GM10248 (cell line): ENCODE results near the gene ABCA4.

Source experiments
- CTCF ChIA-PET: fragments of 300-600 bp; sonication (Branson Sonifier 250); formaldehyde crosslinking; extraction: SDS; loops from one replicate; lab custom pipeline; 2021; ENCODE audit warnings: antibody characterized with exemption; lab: Yijun Ruan, JAX
- POLR2A ChIA-PET: fragments of 350-650 bp; sonication (Branson Sonifier 250); formaldehyde crosslinking; extraction: SDS; loops from one replicate; lab custom pipeline; 2020; ENCODE audit warnings: antibody characterized with exemption; lab: Yijun Ruan, JAX
- DNase-seq: peaks from one replicate; pipeline ENCODE4 v3.0.0; 2012; ENCODE audit errors: extremely low spot score
- TF ChIP-seq, protein P1 (sequence below): IDR thresholded peaks from 2 replicates; pipeline ENCODE4 v1.5.1; 2012; ENCODE audit warnings: mild to moderate bottlenecking, low read depth; ENCODE audit errors: extremely low read depth, missing control alignments, control extremely low read depth

Gene ABCA4

GRCh38 chr1:94092210-94092613 is 28.7 kb downstream of the ABCA4 start:
- ChIA-PET CTCF (interaction anchor here (1.1 kb wide), 1 partner anchor 30 kb away, joined by 3 read pairs; no protein-coding TSS in a partner anchor), POLR2A (no interaction called here)
- TF ChIP-seq, protein P1, sequence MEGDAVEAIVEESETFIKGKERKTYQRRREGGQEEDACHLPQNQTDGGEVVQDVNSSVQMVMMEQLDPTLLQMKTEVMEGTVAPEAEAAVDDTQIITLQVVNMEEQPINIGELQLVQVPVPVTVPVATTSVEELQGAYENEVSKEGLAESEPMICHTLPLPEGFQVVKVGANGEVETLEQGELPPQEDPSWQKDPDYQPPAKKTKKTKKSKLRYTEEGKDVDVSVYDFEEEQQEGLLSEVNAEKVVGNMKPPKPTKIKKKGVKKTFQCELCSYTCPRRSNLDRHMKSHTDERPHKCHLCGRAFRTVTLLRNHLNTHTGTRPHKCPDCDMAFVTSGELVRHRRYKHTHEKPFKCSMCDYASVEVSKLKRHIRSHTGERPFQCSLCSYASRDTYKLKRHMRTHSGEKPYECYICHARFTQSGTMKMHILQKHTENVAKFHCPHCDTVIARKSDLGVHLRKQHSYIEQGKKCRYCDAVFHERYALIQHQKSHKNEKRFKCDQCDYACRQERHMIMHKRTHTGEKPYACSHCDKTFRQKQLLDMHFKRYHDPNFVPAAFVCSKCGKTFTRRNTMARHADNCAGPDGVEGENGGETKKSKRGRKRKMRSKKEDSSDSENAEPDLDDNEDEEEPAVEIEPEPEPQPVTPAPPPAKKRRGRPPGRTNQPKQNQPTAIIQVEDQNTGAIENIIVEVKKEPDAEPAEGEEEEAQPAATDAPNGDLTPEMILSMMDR: no peak
- no peak for DNase-seq

GRCh38 chr1:94090761-94091160 is 30.2 kb downstream of the ABCA4 start:
- ChIA-PET POLR2A (no interaction called here), CTCF (interaction anchor here (0.8 to 1.0 kb wide), 2 partner anchors 65 to 372 kb away, joined by 3 read pairs; no protein-coding TSS in a partner anchor)
- TF ChIP-seq, protein P1: no peak
- DNase-seq: no peak

GRCh38 chr1:94087193-94087592 is 33.8 kb downstream of the ABCA4 start:
- ChIA-PET CTCF (no interaction called here), POLR2A (no interaction called here)
- DNase-seq: no peak
- TF ChIP-seq, protein P1: no peak

DNA sequence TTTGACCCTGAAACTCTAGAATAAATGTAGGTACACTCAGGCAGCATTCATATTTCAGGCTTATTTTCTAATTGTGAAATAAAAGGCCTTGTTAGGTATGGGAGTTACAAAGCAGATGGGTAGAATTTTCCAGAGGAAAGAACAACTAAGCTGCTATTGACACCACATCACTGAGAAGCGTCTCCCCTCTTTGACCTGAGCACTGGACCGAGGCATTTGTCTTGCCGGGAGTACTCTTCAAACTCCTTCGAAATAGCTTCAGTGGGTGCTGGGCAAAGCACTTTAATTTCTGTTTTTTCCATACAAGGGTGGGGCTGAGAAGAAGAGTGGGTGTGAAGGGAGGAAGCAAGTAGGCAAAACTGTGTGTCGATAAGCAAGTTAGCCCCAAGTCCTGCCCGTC is 36.4 kb downstream of the ABCA4 start:
- no peak for DNase-seq
- CTCF ChIA-PET: interaction anchor here (1.3 to 3.0 kb wide), 4 partner anchors 14 to 250 kb away, joined by 3 to 10 read pairs (median 6); no protein-coding TSS in a partner anchor

DNA sequence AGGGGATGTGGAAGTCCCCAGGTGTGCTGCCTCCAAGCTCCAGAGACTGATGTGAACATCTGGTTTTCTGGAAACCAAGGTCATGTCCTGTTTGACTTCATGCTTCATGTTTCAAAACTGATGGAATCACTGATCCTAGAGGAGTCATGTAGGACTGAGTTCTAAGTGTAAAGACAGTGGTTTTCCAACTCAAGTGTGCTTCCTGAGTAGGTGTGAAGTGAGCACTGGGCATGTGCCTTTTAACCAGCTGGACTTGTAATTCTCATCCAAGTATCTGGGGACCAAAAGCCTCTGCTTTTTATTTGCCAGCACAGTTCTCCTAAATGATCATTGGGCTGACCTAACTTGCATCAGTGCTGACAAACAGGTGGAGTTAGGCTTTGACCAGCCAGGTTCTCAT is 36.9 kb downstream of the ABCA4 start:
- ChIA-PET POLR2A (no interaction called here), CTCF (interaction anchor here (1.3 to 3.0 kb wide), 4 partner anchors 14 to 250 kb away, joined by 3 to 10 read pairs (median 6); no protein-coding TSS in a partner anchor)
- no peak for DNase-seq
- TF ChIP-seq, protein P1: no peak

More for the DNA sequence above, 36.4 kb downstream of the ABCA4 start:
- POLR2A ChIA-PET: no interaction called here
- TF ChIP-seq, protein P1: no peak

GRCh38 chr1:94083681-94084080 is 37.3 kb downstream of the ABCA4 start:
- POLR2A ChIA-PET: no interaction called here
- CTCF ChIA-PET: interaction anchor here (1.3 to 3.0 kb wide), 4 partner anchors 13 to 250 kb away, joined by 3 to 10 read pairs (median 6); no protein-coding TSS in a partner anchor
- TF ChIP-seq, protein P1: no peak
- DNase-seq: no peak
